H1 (cell line): ENCODE measurements around the gene MAP7. TPM values are rescaled to one million over a fixed set of nuclear protein-coding genes. Genes with fewer than 3 reads are reported as not detected.

Source experiments
- ASH2L ChIP-seq: fragments of 200-600, 300-600 bp; sonication (generic); IDR thresholded peaks from one replicate; pipeline ENCODE4 v1.7.1; 2017; ENCODE audit warnings: low read length
- CHD7 ChIP-seq: fragments of 300-600 bp; sonication (generic); IDR thresholded peaks from 2 replicates; pipeline ENCODE4 v1.7.1; 2012; ENCODE audit warnings: low read length, moderate library complexity, mild to moderate bottlenecking, inconsistent platforms; ENCODE audit not compliant: insufficient replicate concordance
- FOSL1 ChIP-seq: IDR thresholded peaks from 2 replicates; pipeline ENCODE4 v1.6.1; 2011; ENCODE audit warnings: mild to moderate bottlenecking, low read depth, low read length, moderate library complexity; ENCODE audit not compliant: insufficient read depth
- KDM1A ChIP-seq: fragments of 200-600, 300-600 bp; sonication (generic); IDR thresholded peaks from 2 replicates; pipeline ENCODE4 v1.7.1; 2016; ENCODE audit warnings: mild to moderate bottlenecking, low read length, borderline replicate concordance
- MAFK ChIP-seq: IDR thresholded peaks from 2 replicates; pipeline ENCODE4 v1.6.1; 2012; ENCODE audit warnings: low read depth, mild to moderate bottlenecking, improper control_type of control experiment, low read length
- NANOG ChIP-seq: IDR thresholded peaks from 2 replicates; pipeline ENCODE4 v1.6.1; 2011; ENCODE audit warnings: low read length, low read depth, mild to moderate bottlenecking, inconsistent platforms; ENCODE audit not compliant: insufficient read depth, poor library complexity, severe bottlenecking
- POU5F1 ChIP-seq: IDR thresholded peaks from 2 replicates; pipeline ENCODE4 v1.6.1; 2011; ENCODE audit warnings: low read depth, mild to moderate bottlenecking, low read length, moderate library complexity
- RFX5 ChIP-seq: IDR thresholded peaks from 2 replicates; pipeline ENCODE4 v1.6.1; 2011; ENCODE audit warnings: low read depth, low read length, improper control_type of control experiment, borderline replicate concordance
- RNF2 ChIP-seq: fragments of 200-900, 300-1000 bp; sonication (generic); IDR thresholded peaks from 2 replicates; pipeline ENCODE4 v1.7.1; 2016; ENCODE audit warnings: borderline replicate concordance, low read depth, mild to moderate bottlenecking, antibody characterized with exemption, low read length; ENCODE audit not compliant: poor library complexity, severe bottlenecking; ENCODE audit errors: missing control alignments
- SIX5 ChIP-seq: IDR thresholded peaks from 2 replicates; pipeline ENCODE4 v1.6.1; 2011; ENCODE audit warnings: mild to moderate bottlenecking, low read depth, low read length
- SP2 ChIP-seq: IDR thresholded peaks from 2 replicates; pipeline ENCODE4 v1.6.1; 2012; ENCODE audit warnings: mild to moderate bottlenecking, low read length, inconsistent platforms
- YY1 ChIP-seq: IDR thresholded peaks from 2 replicates; pipeline ENCODE4 v1.6.1; 2011; ENCODE audit warnings: low read depth, mild to moderate bottlenecking, low read length
- polyA plus RNA-seq, 7 experiments: library from polyadenylated mRNA; depleted of rRNA in 3 of 7; stranded (reverse) in 5 of 7; unstranded in 2 of 7; fragments of >200 nt in 5 of 7; fragments of 200-250 nt in 2 of 7; gene quantifications; 1 replicate in 5 of 7; 2 replicates in 1 of 7; 4 replicates in 1 of 7; pipeline versions ENCODE4 v1.2.1 to v1.2.3, GENCODE V29; 2011 to 2013; ENCODE audit warnings: missing spikeins in 2 of 7, mixed read lengths in 2 of 7
- total RNA-seq: library from RNA; stranded (reverse); fragmentation: NEBNext Ultra II Directional; extraction: Animal tissue kit (Norgen Biotek cat#: 25700); gene quantifications from 2 replicates; pipeline ENCODE4 v1.2.1, GENCODE V29; 2021

The MAP7 gene
- total and polyA plus RNA-seq, 2 of the 8 experiments (the other 6 are each of a cell fraction or from before 2014, with no cell fraction given) = 13.5 to 66.9 TPM

DNA sequence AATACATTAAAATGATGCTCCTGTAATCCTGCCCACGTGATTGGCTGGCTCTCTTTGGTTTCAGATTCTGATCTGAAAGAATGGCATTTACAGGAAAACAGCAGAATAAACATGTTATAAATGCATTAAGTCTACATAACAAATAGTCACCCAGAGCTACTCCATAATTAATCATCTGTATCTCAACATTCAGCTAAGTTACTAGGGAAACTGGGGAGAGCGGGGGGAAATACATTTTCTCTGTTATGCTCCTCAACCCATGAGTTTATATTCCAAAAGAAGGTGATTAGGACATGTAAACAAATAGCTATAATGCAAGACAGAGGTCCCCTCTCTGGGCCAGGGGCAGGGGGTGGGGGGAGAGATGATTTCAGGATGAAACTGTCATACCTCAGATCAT, 58.5 kb downstream of the MAP7 start (continued):
- TF ChIP-seq CHD7 (no peak), FOSL1 (no peak), RNF2 (no peak), SP2 (no peak), MAFK (no peak), YY1 (no peak), NANOG (no peak), RFX5 (no peak), KDM1A (no peak), SIX5 (no peak), POU5F1 (no peak), ASH2L (no peak)
